ENCODE data around the gene OR52K1.
"Not testable (repeated sequence)": the region's sequence is repeated elsewhere in the genome, so short reads cannot be mapped to it uniquely, and the experiment has no call there.

The OR52K1 gene

DNA sequence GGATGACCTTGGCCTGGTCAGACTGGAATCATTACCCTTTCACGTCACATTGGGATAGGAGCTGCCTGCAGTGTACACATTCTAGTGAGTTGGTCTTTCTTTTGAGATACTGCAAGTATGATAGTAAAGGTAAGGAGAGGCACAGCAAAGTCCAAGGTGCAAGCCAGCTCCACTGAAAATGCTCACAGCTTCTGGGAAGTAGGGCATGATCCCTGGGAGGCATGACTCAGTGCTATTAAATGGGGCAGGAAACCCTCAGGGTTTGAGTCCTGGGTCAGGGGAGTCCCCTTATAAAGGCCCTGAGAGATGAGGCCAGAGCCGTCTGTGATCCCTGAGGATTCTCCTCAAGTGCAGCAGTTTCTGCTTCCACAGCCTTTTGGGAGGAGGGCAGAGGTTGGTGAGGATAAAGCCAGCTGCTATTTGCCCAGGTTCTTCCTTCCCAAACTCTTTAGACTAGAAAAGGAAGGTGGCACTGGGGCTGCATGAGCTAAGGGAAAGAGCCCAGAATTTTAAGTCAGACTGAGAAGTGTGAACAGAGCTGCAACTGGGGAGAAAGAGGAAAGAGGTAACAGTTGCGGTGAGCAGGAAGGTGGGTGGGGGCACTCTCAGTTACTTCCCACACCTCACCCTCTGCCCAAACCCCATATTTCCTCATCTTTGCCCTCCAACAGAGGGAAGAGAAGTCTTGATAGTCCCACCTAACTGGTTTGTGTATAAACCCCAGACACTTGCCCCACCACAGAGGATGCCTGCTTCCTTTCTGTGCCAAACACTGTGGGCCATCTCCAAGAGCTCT lies 14.4 kb upstream of the OR52K1 start:
- no peak for DNase-seq (ENCODE audit: low spot score in 2 of 2)

DNA sequence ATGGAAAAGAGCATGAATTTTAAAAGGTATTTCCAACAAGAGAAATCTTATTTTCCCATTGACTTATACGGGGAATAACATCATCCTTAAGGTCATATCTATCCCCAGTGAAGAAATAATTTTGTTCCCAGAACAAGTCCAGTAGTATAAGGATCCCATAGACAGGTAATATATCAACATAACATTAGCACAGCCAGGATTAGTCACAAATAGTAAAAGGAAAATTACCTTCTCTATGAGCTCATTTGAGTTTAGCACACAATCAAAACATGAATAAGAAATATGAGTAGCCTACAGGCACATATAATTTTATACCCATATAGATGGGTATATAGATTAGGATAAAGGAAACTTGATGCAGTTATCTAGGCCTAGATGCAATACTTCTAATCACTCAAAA lies 2.8 kb upstream of the OR52K1 start:
- Mint-ChIP-seq H3K4me1 (peaks cover 9% of the 10 kb centered on the region), H3K4me3 (no peak overlapping the region), H3K27ac (no peak overlapping the region), H3K36me3 (no peaks in the 10 kb centered on the region), H3K9me3 (no peaks in the 10 kb centered on the region)
- DNase-seq (ENCODE audit: low spot score in 2 of 2), result no peak
- ATAC-seq, result no peak

More for the DNA sequence above, 14.4 kb upstream of the OR52K1 start:
- Mint-ChIP-seq H3K4me1 (no peaks in the 10 kb centered on the region), H3K36me3 (no peaks in the 10 kb centered on the region), H3K9me3 (peaks cover 8% of the 10 kb centered on the region), H3K4me3 (no peak overlapping the region), H3K27ac (no peak overlapping the region)
- ATAC-seq, result peak; percentile 13

DNA sequence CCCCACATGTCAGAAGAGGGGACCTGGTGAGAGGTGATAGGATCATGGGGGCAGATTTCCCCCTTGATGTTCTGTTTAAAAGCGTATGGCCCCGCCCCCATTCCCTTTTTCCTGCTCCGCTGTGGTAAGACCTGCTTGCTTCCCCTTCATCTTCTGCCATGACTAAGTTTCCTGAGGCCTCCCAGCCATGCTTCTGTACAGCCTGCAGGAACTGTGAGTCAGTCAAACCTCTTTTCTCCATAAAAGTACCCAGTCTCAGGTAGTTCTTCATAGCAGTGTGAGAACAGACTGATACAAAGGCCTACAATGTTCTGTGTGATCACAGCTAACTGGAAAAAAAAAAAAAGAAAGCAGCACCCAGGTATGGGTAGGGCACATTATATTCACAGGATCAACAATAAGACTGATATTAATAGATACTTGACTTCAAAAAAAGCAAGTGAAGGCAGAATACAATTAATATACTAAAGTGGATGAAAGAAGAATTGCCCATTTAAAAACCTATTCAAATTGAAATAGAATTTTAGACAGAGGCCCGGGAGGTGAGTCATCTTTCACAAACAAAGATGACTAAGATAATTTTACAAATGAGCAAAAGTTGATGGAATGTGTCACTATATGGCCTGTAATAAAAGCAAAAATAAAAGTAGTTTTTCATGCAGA lies 1.7 kb upstream of the OR52K1 start:
- H3K27ac Mint-ChIP-seq, result peak overlapping the region; percentile 36
- no peak overlapping the region for H3K4me3 Mint-ChIP-seq
- H3K9me3 Mint-ChIP-seq, result no peaks in the 10 kb centered on the region
- DNase-seq (ENCODE audit: low spot score in 2 of 2) (no peak), ATAC-seq (peak; percentile 68)
- no peaks in the 10 kb centered on the region for H3K36me3 Mint-ChIP-seq
- H3K4me1 Mint-ChIP-seq, result peaks cover 9% of the 10 kb centered on the region

DNA sequence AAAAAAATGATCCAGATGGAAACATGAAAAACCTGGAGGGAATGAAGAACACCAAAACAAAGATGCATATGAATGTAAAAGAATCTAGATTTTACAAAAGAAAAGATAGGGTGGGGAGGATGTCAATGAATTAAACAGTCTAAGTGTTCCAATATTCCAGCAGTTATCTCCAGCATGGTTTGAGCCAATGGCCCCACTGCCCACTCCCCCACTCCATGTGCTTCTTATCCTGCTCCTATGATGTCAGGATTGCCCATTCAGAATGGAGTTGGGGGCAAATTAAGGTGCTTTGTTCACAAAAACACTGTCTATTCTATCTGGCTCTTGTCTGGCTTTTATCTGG lies 1.2 kb upstream of the OR52K1 start:
- no peak overlapping the region for H3K4me3 Mint-ChIP-seq

DNA sequence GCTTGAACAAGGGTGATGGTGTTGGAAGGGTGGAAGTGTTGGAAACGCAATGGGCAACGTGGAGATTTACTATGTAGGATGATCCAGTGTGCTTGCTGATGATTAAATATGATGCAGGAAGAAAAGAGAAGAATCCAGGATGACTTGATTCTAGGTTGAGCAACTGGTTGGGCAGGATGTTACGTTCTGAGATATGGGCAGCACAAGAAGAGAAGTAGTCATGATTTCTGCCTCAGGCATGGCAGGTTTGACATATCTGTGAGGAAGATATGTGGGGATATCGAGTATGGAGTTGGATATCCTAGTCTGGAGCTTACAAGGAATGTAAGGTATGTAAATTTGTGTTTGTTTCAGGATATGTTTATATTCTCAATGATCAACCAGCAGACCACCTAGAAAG lies 1.9 kb downstream of the OR52K1 start:
- Mint-ChIP-seq H3K9me3 (no peaks in the 10 kb centered on the region), H3K4me3 (no peak overlapping the region), H3K27ac (no peak overlapping the region), H3K4me1 (peaks cover 9% of the 10 kb centered on the region), H3K36me3 (no peaks in the 10 kb centered on the region)
- no peak for DNase-seq (ENCODE audit: low spot score in 2 of 2)
- ATAC-seq, result no peak

More for the DNA sequence above, 1.2 kb upstream of the OR52K1 start:
- DNase-seq (ENCODE audit: low spot score in 2 of 2) (no peak), ATAC-seq (no peak)
- no peaks in the 10 kb centered on the region for H3K9me3 Mint-ChIP-seq
- no peak overlapping the region for H3K27ac Mint-ChIP-seq
- H3K36me3 Mint-ChIP-seq, result no peaks in the 10 kb centered on the region
- peaks cover 9% of the 10 kb centered on the region for H3K4me1 Mint-ChIP-seq

DNA sequence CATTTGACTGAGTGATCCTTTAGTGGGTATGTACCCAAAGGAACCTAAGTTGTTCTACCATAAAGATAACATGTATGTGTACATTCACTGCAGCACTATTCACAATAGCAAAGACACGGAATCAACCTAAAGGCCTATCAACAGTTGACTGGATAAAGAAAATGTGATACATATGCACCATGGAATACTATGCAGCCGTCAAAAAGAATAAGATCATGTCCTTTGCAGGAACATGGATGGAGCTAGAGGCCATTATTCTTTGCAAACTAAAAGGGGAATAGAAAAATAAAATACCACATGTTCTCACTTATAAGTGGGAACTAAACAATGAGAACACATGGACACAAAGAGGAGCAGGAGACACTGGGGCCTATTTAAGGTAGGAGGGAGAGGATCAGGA lies 9.0 kb downstream of the OR52K1 start:
- H3K4me1 Mint-ChIP-seq; DNase-seq (ENCODE audit: low spot score in 2 of 2); H3K36me3 Mint-ChIP-seq; H3K9me3 Mint-ChIP-seq; H3K27ac Mint-ChIP-seq; H3K4me3 Mint-ChIP-seq; ATAC-seq: not testable (repeated sequence)

DNA sequence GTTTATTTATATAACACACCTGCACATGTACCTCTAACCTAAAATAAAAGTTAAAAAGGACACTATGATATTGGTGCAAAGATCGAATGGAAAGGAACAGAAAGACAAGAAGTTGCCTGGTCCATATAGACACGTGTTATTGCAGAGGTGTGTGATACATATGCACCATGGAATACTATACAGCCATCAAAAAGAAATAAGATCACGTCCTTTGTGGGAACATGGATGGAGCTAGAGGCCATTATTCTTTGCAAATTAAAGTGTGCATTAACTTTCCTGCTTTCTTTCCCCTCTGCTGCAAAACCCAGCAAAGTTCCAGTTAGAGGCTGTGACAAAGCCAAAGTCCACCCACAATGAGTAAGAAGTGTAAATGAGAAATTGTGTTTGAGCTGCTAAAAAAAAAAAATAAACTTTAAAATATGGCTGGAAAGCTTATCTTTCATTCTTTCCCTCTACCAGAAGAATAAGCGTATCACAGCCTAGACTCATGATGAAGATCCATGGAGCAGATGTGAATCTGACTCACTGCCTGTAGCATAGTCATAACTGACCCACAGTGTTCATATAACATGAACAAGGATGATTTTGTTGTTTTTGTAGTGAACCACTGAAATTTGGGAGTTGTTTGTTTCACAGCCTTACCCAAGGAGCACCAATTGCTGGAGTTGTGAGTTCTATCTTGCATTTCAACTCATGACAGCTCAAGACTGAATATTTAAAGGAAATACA lies 9.6 kb downstream of the OR52K1 start:
- no peak for DNase-seq (ENCODE audit: low spot score in 2 of 2)
- Mint-ChIP-seq H3K4me3 (no peak overlapping the region), H3K36me3 (no peaks in the 10 kb centered on the region), H3K27ac (no peak overlapping the region), H3K9me3 (no peaks in the 10 kb centered on the region), H3K4me1 (peaks cover 6% of the 10 kb centered on the region)
- peak; percentile 67 for ATAC-seq

DNA sequence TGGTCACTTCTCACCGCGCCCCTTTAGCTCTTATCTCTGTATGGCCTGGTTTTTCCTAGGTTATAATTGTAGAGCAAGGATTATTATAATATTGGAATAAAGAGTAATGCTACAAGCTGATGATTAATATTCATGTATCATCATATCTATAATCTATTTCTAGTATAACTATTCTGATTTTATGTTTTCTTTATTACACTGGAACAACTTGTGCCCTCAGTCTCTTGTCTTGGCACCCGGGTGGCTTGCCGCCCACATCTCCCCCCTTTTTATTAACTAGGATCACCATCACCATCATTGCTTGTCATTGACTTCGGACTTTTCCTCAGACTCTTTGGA lies 11.0 kb downstream of the OR52K1 start:
- H3K36me3 Mint-ChIP-seq, result no peaks in the 10 kb centered on the region
- no peak for DNase-seq (ENCODE audit: low spot score in 2 of 2)
- no peak for ATAC-seq
- H3K4me1 Mint-ChIP-seq, result peaks cover 6% of the 10 kb centered on the region
- H3K4me3 Mint-ChIP-seq, result no peak overlapping the region
- H3K9me3 Mint-ChIP-seq, result no peaks in the 10 kb centered on the region
- H3K27ac Mint-ChIP-seq, result no peak overlapping the region

DNA sequence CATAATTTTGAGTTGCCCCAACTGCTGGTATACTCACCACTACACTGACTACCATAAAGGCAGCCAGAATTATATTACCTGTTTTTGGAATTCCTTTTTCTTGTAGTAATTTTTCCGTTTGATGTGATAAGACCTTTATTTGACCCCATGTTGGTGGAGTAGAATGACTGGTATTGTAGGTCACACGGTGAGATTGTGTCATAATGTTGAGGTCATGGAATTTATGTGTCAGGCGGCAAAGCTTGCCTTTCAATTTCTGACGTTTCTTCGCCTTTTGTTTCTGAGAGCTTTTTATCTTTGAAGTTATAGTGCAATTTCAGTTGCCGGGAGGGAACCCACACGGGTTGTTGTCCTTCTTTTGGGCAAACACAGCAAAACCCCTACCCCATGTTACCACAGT lies 13.0 kb downstream of the OR52K1 start:
- H3K36me3 Mint-ChIP-seq, result no peaks in the 10 kb centered on the region
- ATAC-seq, result no peak
- H3K4me1 Mint-ChIP-seq, result peaks cover 6% of the 10 kb centered on the region
- H3K4me3 Mint-ChIP-seq, result no peak overlapping the region
- no peak for DNase-seq (ENCODE audit: low spot score in 2 of 2)
- H3K27ac Mint-ChIP-seq, result no peak overlapping the region
- no peaks in the 10 kb centered on the region for H3K9me3 Mint-ChIP-seq

DNA sequence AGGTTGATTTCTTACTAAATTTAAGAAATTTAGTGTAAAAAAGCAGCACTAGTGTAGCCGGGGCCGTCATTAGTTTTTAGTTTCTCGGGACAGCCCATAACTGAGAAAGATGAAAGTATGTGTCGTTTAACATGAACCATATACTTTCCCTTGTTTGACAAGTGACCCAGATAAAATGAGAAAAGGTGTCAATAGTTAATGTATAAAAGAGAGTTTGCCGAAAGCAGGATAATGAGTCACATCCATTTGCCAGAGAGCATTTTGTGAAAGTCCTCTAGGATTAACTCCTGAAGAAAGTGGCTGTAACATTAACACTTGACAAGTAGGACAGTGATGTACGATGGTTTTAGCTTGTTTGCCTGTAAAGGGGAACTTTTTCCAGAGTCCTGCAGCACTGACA lies 13.5 kb downstream of the OR52K1 start:
- Mint-ChIP-seq H3K9me3 (no peaks in the 10 kb centered on the region), H3K27ac (no peak overlapping the region), H3K4me3 (no peak overlapping the region), H3K36me3 (no peaks in the 10 kb centered on the region), H3K4me1 (peaks cover 6% of the 10 kb centered on the region)
- ATAC-seq, result no peak
- no peak for DNase-seq (ENCODE audit: low spot score in 2 of 2)

DNA sequence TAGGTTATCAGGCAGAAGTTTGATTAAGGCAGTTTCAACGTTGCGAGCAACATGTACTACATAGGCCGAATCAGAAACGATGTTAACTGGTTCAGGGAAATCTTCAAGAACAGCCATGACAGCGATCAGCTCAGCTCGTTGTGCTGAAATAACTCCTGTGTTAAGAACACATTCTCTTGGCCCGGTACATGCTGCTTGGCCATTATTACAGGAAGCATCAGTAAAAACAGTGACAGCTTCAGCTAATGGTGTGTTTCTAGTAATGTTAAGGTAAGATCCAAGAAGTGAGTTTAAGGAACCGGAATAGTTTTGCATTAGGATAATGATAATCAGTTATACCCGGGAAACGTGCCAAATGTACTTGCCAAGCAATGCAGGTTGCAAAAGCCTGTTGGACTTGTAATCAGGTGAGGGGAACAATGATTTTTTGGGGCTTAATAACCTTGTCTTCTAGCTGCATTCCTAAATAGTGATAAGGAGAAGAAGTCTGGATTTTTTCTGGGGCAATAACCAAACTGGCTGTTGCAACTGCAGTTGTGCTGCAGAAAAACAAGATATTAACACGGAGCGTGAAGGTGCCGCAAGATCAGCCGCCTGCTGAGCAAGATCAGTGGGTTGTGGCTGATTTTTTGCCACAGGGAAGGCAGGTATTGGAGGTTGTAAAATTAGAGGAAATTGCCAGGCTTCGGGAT lies 14.3 kb downstream of the OR52K1 start:
- Mint-ChIP-seq H3K4me1 (peaks cover 6% of the 10 kb centered on the region), H3K27ac (no peak overlapping the region), H3K36me3 (no peaks in the 10 kb centered on the region), H3K4me3 (no peak overlapping the region), H3K9me3 (no peaks in the 10 kb centered on the region)
- DNase-seq (ENCODE audit: low spot score in 2 of 2) (no peak), ATAC-seq (no peak)

DNA sequence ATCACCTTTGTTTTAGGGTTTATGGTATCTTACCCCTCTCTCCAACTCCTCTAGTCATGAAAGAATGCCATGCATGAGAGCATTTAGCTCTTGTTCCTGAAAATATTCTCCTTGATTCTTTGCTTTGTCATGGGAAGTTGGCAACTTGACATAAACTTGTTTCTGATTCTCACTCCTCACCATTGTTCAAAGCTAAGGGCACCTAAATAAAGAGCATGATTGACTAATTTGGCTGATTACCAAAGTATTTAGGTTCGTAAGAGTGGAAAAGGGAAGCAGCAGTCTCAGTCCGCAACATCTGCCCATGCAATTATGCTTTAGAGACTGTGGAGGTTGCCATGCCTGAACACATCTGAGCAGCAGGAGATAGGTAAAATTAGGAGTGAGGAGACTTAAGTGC lies 26.4 kb downstream of the OR52K1 start:
- Mint-ChIP-seq H3K9me3 (no peaks in the 10 kb centered on the region), H3K27ac (no peak overlapping the region), H3K4me3 (no peak overlapping the region), H3K36me3 (no peaks in the 10 kb centered on the region), H3K4me1 (no peaks in the 10 kb centered on the region)
- ATAC-seq (no peak), DNase-seq (ENCODE audit: low spot score in 2 of 2) (no peak)

DNA sequence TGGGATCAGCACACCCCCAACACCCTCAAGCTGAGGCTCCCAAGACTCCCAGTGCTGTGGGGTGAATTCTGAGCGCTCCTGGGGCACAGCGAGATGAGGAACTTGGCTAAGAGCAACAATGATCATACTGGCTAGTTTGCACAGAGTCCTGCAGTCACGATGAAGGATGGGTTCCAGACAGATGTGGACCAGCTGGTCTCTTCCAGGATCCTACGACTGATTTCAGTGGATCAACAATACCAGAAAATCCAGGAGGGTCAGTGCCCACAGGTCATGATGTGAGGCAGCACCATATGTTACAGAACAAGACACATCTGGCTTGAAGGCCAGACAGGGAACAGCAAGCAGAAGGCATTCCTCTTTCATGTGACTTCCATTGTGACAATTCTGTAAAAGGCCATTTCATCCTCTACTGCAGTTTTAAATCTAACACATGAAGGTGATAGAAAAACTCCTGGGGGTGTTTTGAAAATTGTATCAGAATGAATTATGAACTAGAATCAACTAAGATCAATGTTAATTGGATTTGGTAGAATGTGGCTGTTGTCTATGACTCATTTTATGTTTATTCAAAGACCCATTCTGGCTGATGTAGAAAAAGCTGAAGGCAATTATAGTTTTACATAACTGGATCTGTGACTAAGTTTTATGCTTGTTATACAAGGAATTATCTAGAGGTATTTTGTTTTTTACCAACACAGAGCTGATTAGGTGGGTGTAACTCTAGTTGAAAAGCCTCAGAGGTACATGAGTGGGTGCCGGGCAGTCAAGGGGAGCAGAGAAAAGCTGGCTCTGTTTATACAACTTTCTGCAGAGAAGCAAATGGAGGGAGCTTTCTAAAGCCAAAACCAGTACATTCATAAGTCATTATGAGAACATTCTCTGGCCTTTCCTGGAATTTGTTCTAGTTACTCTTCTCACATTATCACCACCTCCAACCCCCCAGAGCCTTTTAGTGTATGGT lies 29.1 kb downstream of the OR52K1 start:
- ATAC-seq (no peak), DNase-seq (ENCODE audit: low spot score in 2 of 2) (no peak)
- Mint-ChIP-seq H3K27ac (no peak overlapping the region), H3K4me1 (no peaks in the 10 kb centered on the region), H3K9me3 (no peaks in the 10 kb centered on the region), H3K36me3 (no peaks in the 10 kb centered on the region), H3K4me3 (no peak overlapping the region)

DNA sequence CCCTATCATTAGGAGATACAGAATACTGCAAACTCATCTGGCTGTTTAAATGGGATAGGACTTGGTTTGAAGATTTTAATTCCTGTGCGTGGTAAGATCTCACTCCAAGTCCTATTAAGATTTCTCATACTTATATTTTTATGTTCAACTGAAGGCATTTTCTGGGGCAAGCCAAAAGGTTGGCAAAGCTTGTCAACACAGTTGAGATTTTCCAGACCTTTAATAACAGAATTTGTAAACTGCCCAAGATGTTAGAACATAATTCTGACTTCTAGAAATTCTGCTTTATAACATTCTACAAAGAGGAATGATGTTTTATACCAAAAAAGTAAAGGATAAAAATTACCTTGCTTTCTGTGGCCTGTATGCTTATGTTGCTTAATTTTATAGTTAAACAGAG lies 31.8 kb downstream of the OR52K1 start:
- no peaks in the 10 kb centered on the region for H3K36me3 Mint-ChIP-seq
- DNase-seq (ENCODE audit: low spot score in 2 of 2) (no peak), ATAC-seq (no peak)
- H3K9me3 Mint-ChIP-seq, result no peaks in the 10 kb centered on the region
- no peak overlapping the region for H3K4me3 Mint-ChIP-seq
- H3K4me1 Mint-ChIP-seq, result no peaks in the 10 kb centered on the region
- no peak overlapping the region for H3K27ac Mint-ChIP-seq

DNA sequence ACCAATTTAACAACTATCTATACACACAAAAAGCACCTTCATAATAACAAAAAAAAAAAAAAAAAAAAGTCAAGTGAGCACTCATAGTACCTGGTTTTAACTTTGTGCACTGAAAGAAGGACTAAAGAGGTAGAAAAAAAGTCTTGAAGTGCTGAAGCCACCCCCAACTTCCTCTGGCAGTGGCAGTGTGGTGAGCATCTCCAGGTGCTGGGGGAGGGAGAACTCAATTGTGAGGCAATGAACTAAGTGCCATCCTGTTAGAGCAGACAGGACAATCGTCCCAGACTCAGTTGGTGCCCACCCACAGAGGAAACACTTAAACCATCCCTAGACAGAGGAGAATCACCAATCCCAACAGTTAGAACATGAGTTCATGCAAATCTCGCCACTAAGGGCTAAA lies 39.9 kb downstream of the OR52K1 start:
- no peaks in the 10 kb centered on the region for H3K36me3 Mint-ChIP-seq
- DNase-seq (ENCODE audit: low spot score in 2 of 2), result no peak
- no peak overlapping the region for H3K4me3 Mint-ChIP-seq
- no peak overlapping the region for H3K27ac Mint-ChIP-seq
- no peaks in the 10 kb centered on the region for H3K9me3 Mint-ChIP-seq
- no peak for ATAC-seq
- H3K4me1 Mint-ChIP-seq, result no peaks in the 10 kb centered on the region

Data from stimulated activated effector memory CD8-positive, alpha-beta T cell treated with anti-CD3 and anti-CD28 coated beads, Interleukin-12 subunit alpha, Interleukin-12 subunit beta, amount 100 ng/mL, for 72 hours (primary cell).